ENCODE measurements around the gene PBX2. TPM values are rescaled to one million over a fixed set of nuclear protein-coding genes. Genes with fewer than 3 reads are reported as not detected.

Gene PBX2
- total and polyA plus RNA-seq, 10 of the 15 experiments (the other 5 are each of a cell fraction or from before 2014, with no cell fraction given): 0.84 to 66.5 (median 20.6) TPM

DNA sequence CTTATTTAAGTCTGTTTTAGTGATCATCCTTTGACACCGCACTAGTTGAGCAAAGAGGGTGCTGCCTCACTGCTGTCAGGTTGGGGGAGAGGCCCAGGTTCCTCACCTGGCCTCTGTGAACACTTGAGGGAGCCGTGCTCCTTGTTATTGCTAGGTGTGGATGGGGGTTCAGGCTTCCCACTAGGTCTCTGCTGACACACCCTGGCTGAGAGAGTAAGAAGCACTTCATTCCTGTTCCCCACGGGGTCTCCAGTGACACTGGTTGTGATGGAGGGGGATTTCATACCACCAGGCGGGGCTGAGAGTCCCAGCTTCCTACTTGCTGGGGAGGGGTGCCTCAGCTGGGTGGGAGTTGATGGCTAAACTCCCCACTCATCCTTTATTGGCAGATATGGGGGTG is 44.9 kb upstream of the PBX2 start:
- ATAC-seq (peak; percentile 64), FAIRE-seq (no peak), DNase-seq (ENCODE audit: low read depth, low spot score) (no peak)
- intact Hi-C loops (cut with micrococcal nuclease; ENCODE audit: unreplicated experiment): loop anchor here (5.0 kb wide), 1 partner anchor 38 kb away; no protein-coding TSS in a partner anchor
- no peaks in the 10 kb centered on the region; a peak in 1 of 4 replicates for H3K27me3 ChIP-seq (replicated peaks in 1 of 2; ENCODE audit: control insufficient read depth in 2 of 2, insufficient read depth in 2 of 2, low read length in 1 of 2)
- 39% methylated on average over 4 of the region's 4 CpGs for WGBS (ENCODE audit: insufficient coverage, insufficient replicate concordance, low lambda C conversion rate, missing lambda C conversion rate)
- ChIA-PET POLR2A (no interaction called here), CTCF (interaction anchor here (0.8 to 1.0 kb wide), 3 partner anchors 9 to 116 kb away, joined by 3 to 4 read pairs (median 3); no protein-coding TSS in a partner anchor), RAD21 (ENCODE audit: unreplicated experiment) (no interaction called here), SMC1A (ENCODE audit: uncharacterized antibody, unreplicated experiment) (no interaction called here)
- peak; percentile 33; the same call in 1 of the 2 replicates for TF ChIP-seq SMC3 (IDR thresholded peaks at IDR 0.05; ENCODE audit: borderline replicate concordance, low read length)
- TF ChIP-seq RBBP5 (conservative IDR thresholded peaks at IDR 0.05): no peak
- TF ChIP-seq, protein P1, sequence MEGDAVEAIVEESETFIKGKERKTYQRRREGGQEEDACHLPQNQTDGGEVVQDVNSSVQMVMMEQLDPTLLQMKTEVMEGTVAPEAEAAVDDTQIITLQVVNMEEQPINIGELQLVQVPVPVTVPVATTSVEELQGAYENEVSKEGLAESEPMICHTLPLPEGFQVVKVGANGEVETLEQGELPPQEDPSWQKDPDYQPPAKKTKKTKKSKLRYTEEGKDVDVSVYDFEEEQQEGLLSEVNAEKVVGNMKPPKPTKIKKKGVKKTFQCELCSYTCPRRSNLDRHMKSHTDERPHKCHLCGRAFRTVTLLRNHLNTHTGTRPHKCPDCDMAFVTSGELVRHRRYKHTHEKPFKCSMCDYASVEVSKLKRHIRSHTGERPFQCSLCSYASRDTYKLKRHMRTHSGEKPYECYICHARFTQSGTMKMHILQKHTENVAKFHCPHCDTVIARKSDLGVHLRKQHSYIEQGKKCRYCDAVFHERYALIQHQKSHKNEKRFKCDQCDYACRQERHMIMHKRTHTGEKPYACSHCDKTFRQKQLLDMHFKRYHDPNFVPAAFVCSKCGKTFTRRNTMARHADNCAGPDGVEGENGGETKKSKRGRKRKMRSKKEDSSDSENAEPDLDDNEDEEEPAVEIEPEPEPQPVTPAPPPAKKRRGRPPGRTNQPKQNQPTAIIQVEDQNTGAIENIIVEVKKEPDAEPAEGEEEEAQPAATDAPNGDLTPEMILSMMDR (IDR thresholded peaks at IDR 0.05 in 2 of 3, conservative IDR thresholded peaks at IDR 0.05 in 1 of 3; ENCODE audit: control insufficient read depth in 2 of 3, extremely low read depth in 1 of 3, insufficient read depth in 1 of 3, low read depth in 3 of 3, low read length in 3 of 3): peak in 2 of 3 experiments; percentile 9 to 41; a peak in 3 of 6 replicates
- TF ChIP-seq, protein P2, sequence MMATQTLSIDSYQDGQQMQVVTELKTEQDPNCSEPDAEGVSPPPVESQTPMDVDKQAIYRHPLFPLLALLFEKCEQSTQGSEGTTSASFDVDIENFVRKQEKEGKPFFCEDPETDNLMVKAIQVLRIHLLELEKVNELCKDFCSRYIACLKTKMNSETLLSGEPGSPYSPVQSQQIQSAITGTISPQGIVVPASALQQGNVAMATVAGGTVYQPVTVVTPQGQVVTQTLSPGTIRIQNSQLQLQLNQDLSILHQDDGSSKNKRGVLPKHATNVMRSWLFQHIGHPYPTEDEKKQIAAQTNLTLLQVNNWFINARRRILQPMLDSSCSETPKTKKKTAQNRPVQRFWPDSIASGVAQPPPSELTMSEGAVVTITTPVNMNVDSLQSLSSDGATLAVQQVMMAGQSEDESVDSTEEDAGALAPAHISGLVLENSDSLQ (IDR thresholded peaks at IDR 0.05): no peak
- TF ChIP-seq SIX5 (IDR thresholded peaks at IDR 0.05; ENCODE audit: low read depth, low read length, severe bottlenecking): no peak
- TF ChIP-seq TCF3 (IDR thresholded peaks at IDR 0.05; ENCODE audit: borderline replicate concordance, insufficient read depth, low read depth, low read length): no peak
- TF ChIP-seq PAX8 (IDR thresholded peaks at IDR 0.05): no peak
- TF ChIP-seq RAD21 (IDR thresholded peaks at IDR 0.05; ENCODE audit: insufficient read depth, low read depth, low read length): peak; percentile 37; the same call in 1 of the 2 replicates
- H3K79me2 ChIP-seq (ENCODE audit: control insufficient read depth, insufficient read depth, low read length): no peaks in the 10 kb centered on the region
- H3K9ac ChIP-seq (ENCODE audit: control insufficient read depth, insufficient read depth, low read length): no peak overlapping the region
- H3K4me1 ChIP-seq (ENCODE audit: control insufficient read depth, insufficient read depth, low read length): no peaks in the 10 kb centered on the region
- H2AFZ ChIP-seq (ENCODE audit: control insufficient read depth, low read depth, low read length): no peak overlapping the region
- in situ Hi-C loops (cut with MboI): no loop called here
- no peak overlapping the region for H3K27ac ChIP-seq (ENCODE audit: control insufficient read depth, insufficient read depth)
- BruUV-seq (replicated peaks): no TSS peak
- no peaks in the 10 kb centered on the region for H4K20me1 ChIP-seq (ENCODE audit: control insufficient read depth, insufficient read depth)
- H3K4me3 ChIP-seq: no peak overlapping the region
- no peaks in the 10 kb centered on the region for H3K36me3 ChIP-seq (ENCODE audit: control insufficient read depth in 2 of 2, insufficient read depth in 2 of 2, low read length in 1 of 2)
- H3K4me2 ChIP-seq (ENCODE audit: control insufficient read depth, insufficient read depth): no peak overlapping the region
- no peaks in the 10 kb centered on the region for H3K9me3 ChIP-seq (replicated peaks; ENCODE audit: control insufficient read depth, insufficient read depth, low read length)
